OCI-LY3 (cell line): ENCODE measurements around the gene CCDC174.

Experiments
- H2AFZ ChIP-seq: fragments of 200-600, 300-600 bp; shearing (Covaris generic); 2 replicates; pipeline ENCODE4 v1.6.0; 2014; ENCODE audit warnings: antibody characterized with exemption, low read depth, low read length
- H3K27ac ChIP-seq: fragments of 200-600, 300-600 bp; sonication (generic); 2 replicates; pipeline ENCODE4 v1.5.1; 2014; ENCODE audit warnings: mild to moderate bottlenecking, low read length, moderate library complexity, mixed read lengths
- H3K27me3 ChIP-seq: fragments of 200-600, 300-600 bp; sonication (generic); 2 replicates; pipeline ENCODE4 v1.6.1; 2014; ENCODE audit warnings: low read depth, low read length, mixed read lengths
- H3K36me3 ChIP-seq: fragments of 200-600, 300-600 bp; sonication (generic); replicated peaks from 2 replicates; pipeline ENCODE3; 2014; ENCODE audit warnings: low read depth, low read length, mixed read lengths
- H3K4me1 ChIP-seq: fragments of 300-600, 200-600 bp; sonication (generic); 2 replicates; pipeline ENCODE4 v1.6.1; 2014; ENCODE audit warnings: low read length, mixed read lengths
- H3K4me2 ChIP-seq: fragments of 200-600, 300-600 bp; sonication (generic); 2 replicates; pipeline ENCODE4 v1.6.1; 2014; ENCODE audit warnings: low read length, mixed read lengths
- H3K4me3 ChIP-seq: fragments of 300-600, 200-600 bp; sonication (generic); 2 replicates; pipeline ENCODE4 v1.5.1; 2014; ENCODE audit warnings: antibody characterized with exemption, mild to moderate bottlenecking, low read length, moderate library complexity
- H3K79me2 ChIP-seq: fragments of 300-600, 200-600 bp; shearing (Covaris generic); 2 replicates; pipeline ENCODE4 v1.6.1; 2014; ENCODE audit warnings: mild to moderate bottlenecking, low read length, mixed read lengths
- H3K9ac ChIP-seq: fragments of 300-600, 200-600 bp; shearing (Covaris generic); 2 replicates; pipeline ENCODE4 v1.6.0; 2014; ENCODE audit warnings: mild to moderate bottlenecking, low read length, moderate library complexity
- H3K9me3 ChIP-seq: fragments of 200-600, 300-600 bp; shearing (Covaris generic); 2 replicates; pipeline ENCODE4 v1.6.1; 2014; ENCODE audit warnings: low read length, mixed read lengths; ENCODE audit not compliant: insufficient read depth
- H4K20me1 ChIP-seq: fragments of 200-600, 300-600 bp; sonication (generic); 2 replicates; pipeline ENCODE4 v1.6.1; 2016; ENCODE audit warnings: low read length, mixed read lengths; ENCODE audit not compliant: insufficient read depth
- CTCF ChIP-seq: fragments of 200-600, 300-600 bp; sonication (generic); IDR thresholded peaks from 2 replicates; pipeline ENCODE4 v1.5.1; 2014; ENCODE audit warnings: antibody characterized with exemption, low read length, low read depth
- EZH2phosphoT487 ChIP-seq: fragments of 200-600 bp; shearing (Covaris generic); IDR thresholded peaks from 2 replicates; pipeline ENCODE4 v1.6.1; 2018; ENCODE audit warnings: antibody characterized with exemption, mixed run types, low read depth

CCDC174 gene

GRCh38 chr3:14616606-14617507 lies 34.7 kb upstream of the CCDC174 start:
- H2AFZ ChIP-seq: no peak overlapping the region
- no peak overlapping the region for H3K4me3 ChIP-seq
- no peaks in the 10 kb centered on the region for H3K79me2 ChIP-seq
- no peaks in the 10 kb centered on the region for H4K20me1 ChIP-seq
- H3K9me3 ChIP-seq: no peaks in the 10 kb centered on the region
- H3K27ac ChIP-seq: no peak overlapping the region
- no peak overlapping the region for H3K4me2 ChIP-seq
- H3K9ac ChIP-seq: no peak overlapping the region
- no peaks in the 10 kb centered on the region for H3K4me1 ChIP-seq
- H3K36me3 ChIP-seq: no peaks in the 10 kb centered on the region
- TF ChIP-seq CTCF (no peak), EZH2phosphoT487 (no peak)
- H3K27me3 ChIP-seq: peaks cover 43% of the 10 kb centered on the region

- H3K4me3 ChIP-seq: no peak overlapping the region
- no peaks in the 10 kb centered on the region for H3K9me3 ChIP-seq
- peaks cover 38% of the 10 kb centered on the region for H3K27me3 ChIP-seq
- no peak overlapping the region for H3K4me2 ChIP-seq
- H2AFZ ChIP-seq: no peak overlapping the region
- TF ChIP-seq CTCF: no peak
- no peak for TF ChIP-seq EZH2phosphoT487
- H4K20me1 ChIP-seq: no peaks in the 10 kb centered on the region
- no peaks in the 10 kb centered on the region for H3K79me2 ChIP-seq
- H3K36me3 ChIP-seq: no peaks in the 10 kb centered on the region
- no peak overlapping the region for H3K9ac ChIP-seq
- H3K27ac ChIP-seq: no peak overlapping the region
- no peaks in the 10 kb centered on the region for H3K4me1 ChIP-seq
Observed at GRCh38 chr3:14617508-14618023, 34.0 kb upstream of the CCDC174 start.

- no peaks in the 10 kb centered on the region for H4K20me1 ChIP-seq
- no peaks in the 10 kb centered on the region for H3K79me2 ChIP-seq
- H2AFZ ChIP-seq: no peak overlapping the region
- H3K4me2 ChIP-seq: no peak overlapping the region
- no peak overlapping the region for H3K4me3 ChIP-seq
- peaks cover 36% of the 10 kb centered on the region for H3K27me3 ChIP-seq
- H3K9ac ChIP-seq: no peak overlapping the region
- TF ChIP-seq EZH2phosphoT487 (no peak), CTCF (no peak)
- H3K9me3 ChIP-seq: no peaks in the 10 kb centered on the region
- H3K36me3 ChIP-seq: no peaks in the 10 kb centered on the region
- peaks cover 2% of the 10 kb centered on the region; the same call in 1 of the 2 replicates for H3K4me1 ChIP-seq
- no peak overlapping the region for H3K27ac ChIP-seq
Observed at GRCh38 chr3:14619605-14620004, 32.0 kb upstream of the CCDC174 start.

GRCh38 chr3:14620512-14620911 lies 31.1 kb upstream of the CCDC174 start:
- Histone ChIP-seq H3K9me3 (no peaks in the 10 kb centered on the region), H3K79me2 (no peaks in the 10 kb centered on the region)

More at GRCh38 chr3:14620512-14620911, 31.1 kb upstream of the CCDC174 start:
- H3K9ac ChIP-seq: no peak overlapping the region
- peaks cover 32% of the 10 kb centered on the region for H3K27me3 ChIP-seq
- peaks cover 2% of the 10 kb centered on the region; the same call in 1 of the 2 replicates for H3K4me1 ChIP-seq
- no peaks in the 10 kb centered on the region for H3K36me3 ChIP-seq
- no peak overlapping the region for H2AFZ ChIP-seq
- no peak overlapping the region for H3K27ac ChIP-seq
- no peak overlapping the region for H3K4me2 ChIP-seq
- no peak overlapping the region for H3K4me3 ChIP-seq
- TF ChIP-seq CTCF: no peak
- TF ChIP-seq EZH2phosphoT487: no peak
- no peaks in the 10 kb centered on the region for H4K20me1 ChIP-seq
